ENCODE data around the gene LRRC4C. TPM values are rescaled to one million over a fixed set of nuclear protein-coding genes. Genes with fewer than 3 reads are reported as not detected.

Gene LRRC4C
- total and polyA plus RNA-seq, 2 experiments from 2014 or later = 0.35 to 1.1 TPM

DNA sequence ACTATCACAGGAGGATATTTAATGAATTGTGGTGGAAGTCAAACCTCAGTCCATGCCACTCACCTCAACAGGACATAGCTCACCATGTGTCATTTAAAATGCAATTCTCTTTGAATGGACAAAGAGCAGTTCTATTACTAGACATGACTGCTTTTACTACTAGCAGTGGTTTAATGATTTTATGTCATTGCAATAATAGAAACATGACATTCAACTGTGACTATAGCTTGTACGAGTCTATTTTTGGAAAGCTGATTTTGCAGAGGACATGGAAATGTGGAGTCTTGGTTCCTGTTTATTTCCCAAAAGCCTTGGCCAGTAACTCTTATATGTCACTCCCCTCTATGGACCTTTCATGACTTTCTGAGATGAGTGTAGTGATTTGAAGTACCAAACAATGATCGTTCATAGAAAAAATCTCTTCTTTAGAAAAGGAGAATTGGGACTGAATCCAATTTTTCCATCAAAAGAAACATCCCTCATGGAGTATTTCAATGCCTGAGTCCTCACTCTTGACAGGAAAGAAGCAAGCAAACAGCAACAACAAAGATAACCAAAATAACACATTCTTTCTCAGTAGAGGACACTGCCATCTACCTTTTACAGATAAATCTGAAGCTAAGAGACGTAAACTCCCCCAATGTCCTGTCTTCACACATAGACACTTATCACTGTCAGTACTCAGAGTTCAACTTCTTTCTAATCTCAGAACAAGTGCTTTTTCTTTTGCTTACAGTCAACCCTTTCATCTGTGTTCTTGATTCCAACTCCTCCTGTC is 233.4 kb downstream of the LRRC4C start:
- Mint-ChIP-seq H3K4me3 (no peak overlapping the region), H3K27ac (no peak overlapping the region), H3K4me1 (peaks cover 7% of the 10 kb centered on the region; the same call in 2 of the 3 replicates), H3K27me3 (ENCODE audit: insufficient read depth, low read depth, poor library complexity) (no peaks in the 10 kb centered on the region), H3K36me3 (ENCODE audit: low read depth) (no peaks in the 10 kb centered on the region), H3K9me3 (no peaks in the 10 kb centered on the region; the same call in 2 of the 3 replicates)
- ATAC-seq (no peak), DNase-seq (ENCODE audit: low spot score) (no peak)
- no peaks in the 10 kb centered on the region for H4K20me1 ChIP-seq (replicated peaks; ENCODE audit: insufficient read depth)
- H3K79me2 ChIP-seq (replicated peaks; ENCODE audit: insufficient read depth) = no peaks in the 10 kb centered on the region
- H3K4me1 ChIP-seq (ENCODE audit: insufficient read depth) = no peaks in the 10 kb centered on the region
- no peak overlapping the region for H3K27ac ChIP-seq (ENCODE audit: low read depth)
- H3K4me2 ChIP-seq = no peak overlapping the region
- H3K36me3 ChIP-seq (ENCODE audit: insufficient read depth) = no peaks in the 10 kb centered on the region
- no peaks in the 10 kb centered on the region for H3K27me3 ChIP-seq (ENCODE audit: insufficient read depth)
- no peak overlapping the region for H3K4me3 ChIP-seq
- TF ChIP-seq CREB1 (CRISPR knock-in tag; IDR thresholded peaks at IDR 0.05; ENCODE audit: low read depth) = no peak
- no peak for TF ChIP-seq EZH2phosphoT487 (IDR thresholded peaks at IDR 0.05; ENCODE audit: unreplicated experiment)
- TF ChIP-seq JUNB (IDR thresholded peaks at IDR 0.05; ENCODE audit: unreplicated experiment) = no peak
- no peak for TF ChIP-seq EZH2 (IDR thresholded peaks at IDR 0.05; ENCODE audit: low read depth, unreplicated experiment)
- no peak for TF ChIP-seq STAT1 (IDR thresholded peaks at IDR 0.05; ENCODE audit: unreplicated experiment)
- H3F3A ChIP-seq (replicated peaks; ENCODE audit: low read depth) = no peaks in the 10 kb centered on the region
- no peaks in the 10 kb centered on the region for H3K9me2 ChIP-seq (ENCODE audit: insufficient read depth)
- H2AFZ ChIP-seq = no peak overlapping the region; the same call in 1 of the 2 replicates

DNA sequence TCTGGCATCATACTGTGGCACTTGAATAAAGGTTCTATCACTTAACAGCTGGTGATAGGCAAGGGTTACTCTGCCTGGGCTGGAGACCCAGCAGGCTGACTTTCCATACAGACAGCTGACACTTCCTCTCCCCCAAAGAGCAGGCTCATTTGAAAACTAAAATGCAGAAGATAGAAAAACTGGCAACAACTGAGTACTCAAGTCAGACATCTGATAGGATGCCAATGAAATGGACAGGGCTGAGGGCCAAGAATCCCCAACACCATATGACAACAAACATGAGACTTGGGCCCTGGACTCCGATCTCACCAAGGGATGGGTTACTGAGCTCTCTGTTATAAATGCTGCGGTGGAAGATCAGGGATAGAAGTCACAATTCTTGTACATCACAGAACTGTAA is 237.2 kb downstream of the LRRC4C start:
- Histone ChIP-seq H3K36me3 (ENCODE audit: insufficient read depth) (no peaks in the 10 kb centered on the region), H2AFZ (no peak overlapping the region), H3K4me2 (no peak overlapping the region), H3K4me3 (no peak overlapping the region), H3K27me3 (ENCODE audit: insufficient read depth) (no peaks in the 10 kb centered on the region), H3K4me1 (ENCODE audit: insufficient read depth) (no peaks in the 10 kb centered on the region), H4K20me1 (replicated peaks; ENCODE audit: insufficient read depth) (no peaks in the 10 kb centered on the region), H3K79me2 (replicated peaks; ENCODE audit: insufficient read depth) (no peaks in the 10 kb centered on the region), H3K9me2 (ENCODE audit: insufficient read depth) (no peaks in the 10 kb centered on the region), H3K27ac (ENCODE audit: low read depth) (no peak overlapping the region), H3F3A (replicated peaks; ENCODE audit: low read depth) (no peaks in the 10 kb centered on the region)
- DNase-seq (ENCODE audit: low spot score) (no peak), ATAC-seq (no peak)
- Mint-ChIP-seq H3K27me3 (ENCODE audit: insufficient read depth, low read depth, poor library complexity) (no peaks in the 10 kb centered on the region), H3K4me3 (no peak overlapping the region), H3K36me3 (ENCODE audit: low read depth) (no peaks in the 10 kb centered on the region), H3K9me3 (no peaks in the 10 kb centered on the region; the same call in 2 of the 3 replicates), H3K27ac (no peak overlapping the region), H3K4me1 (peaks cover 7% of the 10 kb centered on the region; the same call in 2 of the 3 replicates)
- TF ChIP-seq, protein P1, sequence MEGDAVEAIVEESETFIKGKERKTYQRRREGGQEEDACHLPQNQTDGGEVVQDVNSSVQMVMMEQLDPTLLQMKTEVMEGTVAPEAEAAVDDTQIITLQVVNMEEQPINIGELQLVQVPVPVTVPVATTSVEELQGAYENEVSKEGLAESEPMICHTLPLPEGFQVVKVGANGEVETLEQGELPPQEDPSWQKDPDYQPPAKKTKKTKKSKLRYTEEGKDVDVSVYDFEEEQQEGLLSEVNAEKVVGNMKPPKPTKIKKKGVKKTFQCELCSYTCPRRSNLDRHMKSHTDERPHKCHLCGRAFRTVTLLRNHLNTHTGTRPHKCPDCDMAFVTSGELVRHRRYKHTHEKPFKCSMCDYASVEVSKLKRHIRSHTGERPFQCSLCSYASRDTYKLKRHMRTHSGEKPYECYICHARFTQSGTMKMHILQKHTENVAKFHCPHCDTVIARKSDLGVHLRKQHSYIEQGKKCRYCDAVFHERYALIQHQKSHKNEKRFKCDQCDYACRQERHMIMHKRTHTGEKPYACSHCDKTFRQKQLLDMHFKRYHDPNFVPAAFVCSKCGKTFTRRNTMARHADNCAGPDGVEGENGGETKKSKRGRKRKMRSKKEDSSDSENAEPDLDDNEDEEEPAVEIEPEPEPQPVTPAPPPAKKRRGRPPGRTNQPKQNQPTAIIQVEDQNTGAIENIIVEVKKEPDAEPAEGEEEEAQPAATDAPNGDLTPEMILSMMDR (conservative IDR thresholded peaks at IDR 0.05; ENCODE audit: low read depth in 2 of 2) = no peak
- no peak for TF ChIP-seq ZNF114 (CRISPR knock-in tag; IDR thresholded peaks at IDR 0.05)
- no peak for TF ChIP-seq JUNB (IDR thresholded peaks at IDR 0.05; ENCODE audit: unreplicated experiment)
- TF ChIP-seq NANOG (IDR thresholded peaks at IDR 0.05; ENCODE audit: borderline replicate concordance) = no peak
- TF ChIP-seq, protein P2, sequence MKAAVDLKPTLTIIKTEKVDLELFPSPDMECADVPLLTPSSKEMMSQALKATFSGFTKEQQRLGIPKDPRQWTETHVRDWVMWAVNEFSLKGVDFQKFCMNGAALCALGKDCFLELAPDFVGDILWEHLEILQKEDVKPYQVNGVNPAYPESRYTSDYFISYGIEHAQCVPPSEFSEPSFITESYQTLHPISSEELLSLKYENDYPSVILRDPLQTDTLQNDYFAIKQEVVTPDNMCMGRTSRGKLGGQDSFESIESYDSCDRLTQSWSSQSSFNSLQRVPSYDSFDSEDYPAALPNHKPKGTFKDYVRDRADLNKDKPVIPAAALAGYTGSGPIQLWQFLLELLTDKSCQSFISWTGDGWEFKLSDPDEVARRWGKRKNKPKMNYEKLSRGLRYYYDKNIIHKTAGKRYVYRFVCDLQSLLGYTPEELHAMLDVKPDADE (IDR thresholded peaks at IDR 0.05) = no peak
- TF ChIP-seq, protein P3, sequence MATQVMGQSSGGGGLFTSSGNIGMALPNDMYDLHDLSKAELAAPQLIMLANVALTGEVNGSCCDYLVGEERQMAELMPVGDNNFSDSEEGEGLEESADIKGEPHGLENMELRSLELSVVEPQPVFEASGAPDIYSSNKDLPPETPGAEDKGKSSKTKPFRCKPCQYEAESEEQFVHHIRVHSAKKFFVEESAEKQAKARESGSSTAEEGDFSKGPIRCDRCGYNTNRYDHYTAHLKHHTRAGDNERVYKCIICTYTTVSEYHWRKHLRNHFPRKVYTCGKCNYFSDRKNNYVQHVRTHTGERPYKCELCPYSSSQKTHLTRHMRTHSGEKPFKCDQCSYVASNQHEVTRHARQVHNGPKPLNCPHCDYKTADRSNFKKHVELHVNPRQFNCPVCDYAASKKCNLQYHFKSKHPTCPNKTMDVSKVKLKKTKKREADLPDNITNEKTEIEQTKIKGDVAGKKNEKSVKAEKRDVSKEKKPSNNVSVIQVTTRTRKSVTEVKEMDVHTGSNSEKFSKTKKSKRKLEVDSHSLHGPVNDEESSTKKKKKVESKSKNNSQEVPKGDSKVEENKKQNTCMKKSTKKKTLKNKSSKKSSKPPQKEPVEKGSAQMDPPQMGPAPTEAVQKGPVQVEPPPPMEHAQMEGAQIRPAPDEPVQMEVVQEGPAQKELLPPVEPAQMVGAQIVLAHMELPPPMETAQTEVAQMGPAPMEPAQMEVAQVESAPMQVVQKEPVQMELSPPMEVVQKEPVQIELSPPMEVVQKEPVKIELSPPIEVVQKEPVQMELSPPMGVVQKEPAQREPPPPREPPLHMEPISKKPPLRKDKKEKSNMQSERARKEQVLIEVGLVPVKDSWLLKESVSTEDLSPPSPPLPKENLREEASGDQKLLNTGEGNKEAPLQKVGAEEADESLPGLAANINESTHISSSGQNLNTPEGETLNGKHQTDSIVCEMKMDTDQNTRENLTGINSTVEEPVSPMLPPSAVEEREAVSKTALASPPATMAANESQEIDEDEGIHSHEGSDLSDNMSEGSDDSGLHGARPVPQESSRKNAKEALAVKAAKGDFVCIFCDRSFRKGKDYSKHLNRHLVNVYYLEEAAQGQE (IDR thresholded peaks at IDR 0.05; ENCODE audit: unreplicated experiment) = no peak
- no peak for TF ChIP-seq EZH2 (IDR thresholded peaks at IDR 0.05; ENCODE audit: low read depth, unreplicated experiment)
- no peak for TF ChIP-seq ZNF331 (CRISPR knock-in tag; IDR thresholded peaks at IDR 0.05; ENCODE audit: low read depth)
- no peak for TF ChIP-seq POLR2AphosphoS5 (IDR thresholded peaks at IDR 0.05; ENCODE audit: low read depth)
- TF ChIP-seq CREB1 (CRISPR knock-in tag; IDR thresholded peaks at IDR 0.05; ENCODE audit: low read depth) = no peak
- TF ChIP-seq STAT1 (IDR thresholded peaks at IDR 0.05; ENCODE audit: unreplicated experiment) = no peak
- no peak for TF ChIP-seq EZH2phosphoT487 (IDR thresholded peaks at IDR 0.05; ENCODE audit: unreplicated experiment)

Measured in GM23338 (cell line).